ENCODE results near the gene SOX8.

SOX8 gene

GRCh38 chr16:991773-992172 lies 10.2 kb downstream of the SOX8 start:
- in situ Hi-C loops (cut with MboI; ENCODE audit: low sequenced_read_pairs, unreplicated experiment), result no loop called here
- DNase-seq (ENCODE audit: low spot score), result no peak
- no peak for TF ChIP-seq CTCF (IDR thresholded peaks at IDR 0.05; ENCODE audit: borderline replicate concordance, control extremely low read depth, extremely low read depth, insufficient read depth, missing control alignments)

GRCh38 chr16:993731-994130 lies 12.2 kb downstream of the SOX8 start:
- no peak for DNase-seq (ENCODE audit: low spot score)
- in situ Hi-C loops (cut with MboI; ENCODE audit: low sequenced_read_pairs, unreplicated experiment), result no loop called here
- no peak for TF ChIP-seq CTCF (IDR thresholded peaks at IDR 0.05; ENCODE audit: borderline replicate concordance, control extremely low read depth, extremely low read depth, insufficient read depth, missing control alignments)

- in situ Hi-C loops (cut with MboI; ENCODE audit: low sequenced_read_pairs, unreplicated experiment), result no loop called here
These were observed 13.5 kb downstream of the SOX8 start for GRCh38 chr16:995087-995486.

GRCh38 chr16:995783-996182 lies 14.2 kb downstream of the SOX8 start:
- no peak for TF ChIP-seq CTCF (IDR thresholded peaks at IDR 0.05; ENCODE audit: borderline replicate concordance, control extremely low read depth, extremely low read depth, insufficient read depth, missing control alignments)
- DNase-seq (ENCODE audit: low spot score), result no peak
- in situ Hi-C loops (cut with MboI; ENCODE audit: low sequenced_read_pairs, unreplicated experiment), result no loop called here

More at GRCh38 chr16:995087-995486, 13.5 kb downstream of the SOX8 start:
- no peak for TF ChIP-seq CTCF (IDR thresholded peaks at IDR 0.05; ENCODE audit: borderline replicate concordance, control extremely low read depth, extremely low read depth, insufficient read depth, missing control alignments)
- no peak for DNase-seq (ENCODE audit: low spot score)

GRCh38 chr16:996681-997080 lies 15.1 kb downstream of the SOX8 start:
- in situ Hi-C loops (cut with MboI; ENCODE audit: low sequenced_read_pairs, unreplicated experiment), result no loop called here
- no peak for TF ChIP-seq CTCF (IDR thresholded peaks at IDR 0.05; ENCODE audit: borderline replicate concordance, control extremely low read depth, extremely low read depth, insufficient read depth, missing control alignments)
- DNase-seq (ENCODE audit: low spot score), result no peak

GRCh38 chr16:997440-998051 lies 16.0 kb downstream of the SOX8 start:
- TF ChIP-seq CTCF (IDR thresholded peaks at IDR 0.05; ENCODE audit: borderline replicate concordance, control extremely low read depth, extremely low read depth, insufficient read depth, missing control alignments), result no peak
- DNase-seq (ENCODE audit: low spot score), result no peak
- in situ Hi-C loops (cut with MboI; ENCODE audit: low sequenced_read_pairs, unreplicated experiment), result no loop called here

All from GM13976 (cell line).